NCI-H146 (cell line): ENCODE results near the gene WNT7B.

Source experiments
- DNase-seq: peaks from one replicate; lab custom pipeline; 2025; lab: John Stamatoyannopoulos, UW

The WNT7B gene

GRCh38 chr22:45927059-45927458 lies 49.9 kb downstream of the WNT7B start:
- no peak for DNase-seq

- no peak for DNase-seq
These were observed 50.5 kb downstream of the WNT7B start for GRCh38 chr22:45926433-45926832.

- no peak for DNase-seq
These were observed 51.1 kb downstream of the WNT7B start for GRCh38 chr22:45925811-45926351.

- DNase-seq, result no peak
These were observed 53.1 kb downstream of the WNT7B start for GRCh38 chr22:45923835-45924234.

GRCh38 chr22:45923212-45923611 lies 53.8 kb downstream of the WNT7B start:
- DNase-seq, result no peak

GRCh38 chr22:45922661-45923060 lies 54.3 kb downstream of the WNT7B start:
- DNase-seq, result no peak

- DNase-seq, result no peak
These were observed 54.7 kb downstream of the WNT7B start for GRCh38 chr22:45922256-45922655.

- DNase-seq, result no peak
These were observed 57.3 kb downstream of the WNT7B start for GRCh38 chr22:45919504-45920286.

- no peak for DNase-seq
These were observed 58.2 kb downstream of the WNT7B start for GRCh38 chr22:45918459-45919370.

GRCh38 chr22:45917700-45918458 lies 59.1 kb downstream of the WNT7B start:
- DNase-seq, result no peak

GRCh38 chr22:45917146-45917545 lies 59.8 kb downstream of the WNT7B start:
- peak; percentile 68 for DNase-seq

GRCh38 chr22:45916515-45916914 lies 60.4 kb downstream of the WNT7B start:
- DNase-seq, result no peak

GRCh38 chr22:45915841-45916240 lies 61.1 kb downstream of the WNT7B start:
- DNase-seq, result no peak

GRCh38 chr22:45915151-45915550 lies 61.8 kb downstream of the WNT7B start:
- no peak for DNase-seq

- no peak for DNase-seq
These were observed 62.7 kb downstream of the WNT7B start for GRCh38 chr22:45914309-45914708.

GRCh38 chr22:45912910-45913309 lies 64.1 kb downstream of the WNT7B start:
- no peak for DNase-seq

GRCh38 chr22:45911601-45912271 lies 65.2 kb downstream of the WNT7B start:
- DNase-seq, result no peak

GRCh38 chr22:45910928-45911467 lies 66.0 kb downstream of the WNT7B start:
- DNase-seq, result no peak

- DNase-seq, result no peak
These were observed 68.0 kb downstream of the WNT7B start for GRCh38 chr22:45908961-45909360.

GRCh38 chr22:45907996-45908395 lies 69.0 kb downstream of the WNT7B start:
- DNase-seq, result no peak

GRCh38 chr22:45907378-45907777 lies 69.6 kb downstream of the WNT7B start:
- no peak for DNase-seq
